NCI-H2107 treated with DMSO at 0.1 percent for 48 hours (cell line): ENCODE measurements around the gene PLEKHH3.
A peak's percentile ranks its signal among the peaks of the same experiment; 100 is the strongest.

Source experiments
- DNase-seq: peaks from one replicate; lab custom pipeline; 2025; ENCODE audit not compliant: unreplicated experiment; lab: John Stamatoyannopoulos, UW

The PLEKHH3 gene, protein sequence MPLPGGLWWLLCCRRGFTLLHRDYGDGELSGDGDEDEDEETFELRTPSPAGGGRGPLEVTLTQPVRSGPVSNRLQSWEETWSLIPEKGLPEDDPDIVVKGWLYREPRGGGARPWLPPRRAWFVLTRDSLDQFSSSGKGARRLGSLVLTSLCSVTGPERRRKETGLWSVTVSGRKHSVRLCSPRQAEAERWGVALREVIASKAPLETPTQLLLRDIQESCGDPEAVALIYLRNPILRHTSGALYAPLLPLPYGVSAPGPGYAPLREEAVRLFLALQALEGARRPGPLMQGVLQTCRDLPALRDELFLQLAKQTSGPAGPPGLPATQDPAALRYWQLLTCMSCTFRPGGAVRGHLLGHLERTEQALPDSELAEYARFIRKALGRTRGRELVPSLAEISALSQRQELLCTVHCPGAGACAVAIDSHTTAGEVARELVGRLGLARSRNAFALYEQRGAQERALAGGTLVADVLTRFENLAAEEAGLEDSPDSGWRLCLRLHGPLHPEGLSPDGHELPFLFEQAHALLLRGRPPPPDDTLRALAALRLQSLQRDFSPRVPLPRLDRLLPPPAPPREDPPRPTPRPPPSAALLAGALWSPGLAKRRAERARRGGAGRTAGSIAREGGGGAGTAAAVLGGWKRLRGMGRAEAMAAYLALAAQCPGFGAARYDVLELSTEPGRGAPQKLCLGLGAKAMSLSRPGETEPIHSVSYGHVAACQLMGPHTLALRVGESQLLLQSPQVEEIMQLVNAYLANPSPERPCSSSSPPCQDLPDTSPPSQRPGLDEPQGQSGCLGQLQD

DNA sequence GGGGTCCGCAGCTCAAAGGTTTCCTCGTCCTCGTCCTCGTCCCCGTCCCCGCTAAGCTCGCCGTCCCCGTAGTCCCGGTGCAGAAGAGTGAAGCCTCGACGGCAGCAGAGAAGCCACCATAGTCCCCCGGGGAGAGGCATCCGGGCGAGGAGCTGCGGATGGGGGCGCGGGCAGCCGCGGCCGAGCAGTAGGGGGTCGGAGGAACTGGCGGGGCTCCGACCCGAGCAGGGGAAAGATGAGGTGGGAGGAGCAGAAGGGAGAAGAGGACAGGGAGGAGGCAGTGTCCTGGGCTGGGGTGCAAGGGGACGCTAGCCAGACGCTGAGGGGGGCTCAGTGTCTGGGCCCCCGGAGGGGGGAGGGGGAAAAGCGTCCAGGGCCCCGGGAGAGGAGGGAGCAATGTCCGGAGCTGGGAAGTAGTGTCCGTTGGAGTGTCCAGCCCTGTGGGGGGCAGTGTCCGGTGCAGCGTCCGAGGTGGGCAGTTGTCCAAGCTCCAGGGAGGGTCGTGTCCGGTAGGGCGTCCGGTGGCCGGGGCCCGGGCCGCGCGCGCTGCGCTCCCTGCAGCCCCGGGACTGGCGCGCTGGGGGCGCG lies at the start of gene PLEKHH3:
TSS of gene PLEKHH3 (minus strand) at position 571 of the 588 bp plus-strand sequence. CDS start at position 140, 431 bp downstream.
- DNase-seq, result no peak

DNA sequence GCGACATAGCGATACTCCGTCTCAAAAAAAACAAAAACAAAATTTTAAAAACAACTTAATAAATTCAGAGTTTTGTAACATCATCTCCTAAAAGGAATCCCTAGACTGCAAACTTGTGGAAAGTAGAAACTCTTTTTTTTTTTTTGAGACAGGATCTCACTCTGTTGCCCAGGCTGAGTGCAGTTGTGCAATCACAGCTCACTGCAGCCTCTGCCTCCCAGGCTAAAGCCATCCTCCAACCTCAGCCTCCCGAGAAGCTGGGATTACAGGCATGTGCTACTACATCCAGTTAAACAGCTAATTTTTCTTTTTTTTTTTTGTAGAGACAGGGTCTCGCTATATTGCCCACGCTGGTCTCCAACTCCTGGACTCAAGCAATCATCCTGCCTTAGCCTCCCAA lies 48.3 kb upstream of the PLEKHH3 start:
- no peak for DNase-seq

DNA sequence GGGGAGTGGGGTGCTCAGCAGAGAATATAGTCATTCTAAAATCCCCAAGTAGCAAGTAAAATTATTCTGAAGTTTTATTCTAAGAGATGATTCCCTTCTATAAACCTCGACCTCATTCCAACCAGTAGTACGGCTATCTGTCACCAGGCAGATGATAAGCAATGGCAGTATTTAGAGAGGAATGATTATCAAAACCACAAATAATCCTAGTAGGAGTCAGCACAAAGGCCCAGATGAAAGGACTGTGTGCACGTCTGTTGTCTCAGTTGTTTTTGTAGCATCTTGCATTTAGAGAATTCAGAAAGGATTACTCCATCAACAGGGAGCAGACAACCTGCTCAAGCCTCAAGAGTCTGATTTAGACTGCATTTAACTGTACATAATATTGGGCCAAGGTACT lies 46.8 kb upstream of the PLEKHH3 start:
- no peak for DNase-seq

DNA sequence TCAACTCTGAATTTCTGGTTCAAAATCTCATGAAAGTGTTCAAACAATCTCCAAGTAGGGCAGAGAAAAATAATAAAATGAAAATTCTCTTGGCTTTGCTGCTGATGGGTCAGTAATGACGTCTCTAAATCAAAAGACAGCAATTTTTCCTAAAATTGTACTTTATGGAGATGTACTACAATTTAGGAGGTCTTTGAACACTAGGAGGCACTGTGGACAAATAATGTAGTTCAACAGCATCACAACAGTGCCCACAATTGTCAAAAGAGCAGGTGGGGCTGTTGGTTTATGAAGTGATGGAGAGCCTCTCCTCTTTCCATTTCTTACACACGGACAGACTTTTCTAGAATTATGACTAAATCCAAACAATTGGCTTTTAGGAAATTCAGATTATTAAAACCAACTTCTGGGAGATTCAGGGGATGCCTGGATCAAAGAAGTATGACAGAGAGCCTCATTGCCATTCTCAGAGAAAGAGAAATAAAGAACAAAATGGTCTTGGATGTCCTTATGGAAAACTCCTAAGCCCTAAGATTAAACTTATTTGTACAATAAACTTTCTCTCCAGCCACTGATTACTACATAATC lies 44.3 kb upstream of the PLEKHH3 start:
- DNase-seq, result peak; percentile 64

DNA sequence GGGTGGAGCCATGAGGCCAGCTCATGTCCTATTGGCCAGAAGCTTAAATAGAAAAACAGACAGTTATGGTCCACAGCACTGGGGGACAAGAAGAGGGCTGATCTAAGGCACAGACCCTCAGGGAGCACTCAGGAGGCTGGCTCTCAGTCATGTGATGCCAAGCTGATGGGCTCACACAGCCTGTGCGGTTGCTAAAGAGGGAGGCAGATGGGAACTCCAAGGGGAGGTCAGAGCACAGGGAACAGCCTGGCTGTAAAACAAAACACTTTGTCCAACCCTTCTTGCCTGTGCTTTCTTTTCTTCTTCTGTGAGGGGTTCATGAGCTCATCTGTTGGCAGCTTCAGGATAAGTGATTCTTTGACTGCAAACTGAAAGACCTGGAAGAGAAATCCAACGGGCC lies 32.8 kb upstream of the PLEKHH3 start:
- no peak for DNase-seq

DNA sequence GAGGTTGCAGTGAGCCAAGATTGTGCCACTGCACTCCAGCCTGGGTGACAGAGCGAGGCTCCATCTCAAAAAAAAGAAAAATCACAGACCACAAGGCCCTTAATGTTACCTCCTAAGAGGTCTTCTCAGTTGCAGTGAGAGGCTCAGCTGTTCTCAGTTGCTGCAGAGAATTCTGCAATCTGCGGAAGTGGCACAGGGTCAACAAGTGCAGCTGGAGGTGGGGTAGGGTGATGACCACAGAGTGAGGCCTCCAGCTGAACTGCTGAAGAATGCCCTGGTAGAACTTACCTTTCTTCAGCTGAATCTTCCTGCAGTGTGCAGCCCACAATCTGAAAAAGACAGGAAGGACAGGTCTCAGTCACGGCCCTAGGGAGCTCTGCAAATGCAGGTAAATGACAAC lies 31.8 kb upstream of the PLEKHH3 start:
- DNase-seq, result no peak

DNA sequence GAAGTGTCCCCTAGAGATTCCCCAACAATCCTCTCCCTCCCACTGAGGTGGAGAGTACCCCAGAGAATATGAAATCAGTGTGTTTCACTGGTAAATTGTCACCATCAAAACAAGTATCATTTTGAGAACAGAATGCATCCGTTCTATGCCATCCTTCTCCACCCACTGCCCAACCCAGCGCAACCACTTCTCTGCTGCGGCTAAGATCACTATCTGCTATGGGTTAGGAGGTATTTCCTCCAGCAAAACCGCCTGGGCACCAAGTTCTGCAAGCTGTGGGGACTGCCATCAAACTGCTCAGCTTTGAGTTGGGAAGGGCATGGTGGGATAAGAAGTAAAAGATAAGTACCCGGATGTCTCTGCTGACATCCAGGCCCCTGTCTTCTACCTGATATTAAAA lies 29.9 kb upstream of the PLEKHH3 start:
- no peak for DNase-seq

DNA sequence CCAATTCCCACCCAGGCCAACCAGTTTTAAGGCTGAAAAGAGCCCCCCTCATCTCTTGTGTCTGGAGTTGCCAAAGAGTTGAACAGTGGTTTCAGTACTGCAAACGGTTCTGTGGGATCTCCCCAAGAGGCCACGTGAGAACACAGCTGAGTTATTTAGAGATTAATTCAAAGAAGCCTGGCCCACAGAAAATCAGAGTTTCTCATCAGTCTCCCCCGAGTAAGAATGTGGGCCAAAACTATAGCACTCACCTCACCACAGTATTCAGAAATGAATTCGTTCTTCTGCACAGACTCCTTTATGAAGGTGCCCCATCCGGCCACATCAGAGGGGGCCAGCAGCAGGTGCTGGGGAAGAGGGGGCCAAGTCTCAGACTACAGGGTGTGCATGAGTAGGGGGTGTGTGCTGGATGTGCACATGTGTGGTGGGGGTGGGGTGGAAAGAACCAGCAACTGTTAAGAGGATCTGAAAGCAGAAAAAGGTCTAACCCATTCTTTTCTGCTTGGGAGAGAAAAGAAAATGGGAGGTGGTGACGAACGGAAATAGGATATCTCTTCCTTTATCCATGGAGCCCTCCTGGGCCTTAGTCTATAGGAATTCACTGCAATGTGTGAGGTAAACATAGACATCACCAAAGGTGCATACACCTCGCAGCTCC lies 28.2 kb upstream of the PLEKHH3 start:
- no peak for DNase-seq

DNA sequence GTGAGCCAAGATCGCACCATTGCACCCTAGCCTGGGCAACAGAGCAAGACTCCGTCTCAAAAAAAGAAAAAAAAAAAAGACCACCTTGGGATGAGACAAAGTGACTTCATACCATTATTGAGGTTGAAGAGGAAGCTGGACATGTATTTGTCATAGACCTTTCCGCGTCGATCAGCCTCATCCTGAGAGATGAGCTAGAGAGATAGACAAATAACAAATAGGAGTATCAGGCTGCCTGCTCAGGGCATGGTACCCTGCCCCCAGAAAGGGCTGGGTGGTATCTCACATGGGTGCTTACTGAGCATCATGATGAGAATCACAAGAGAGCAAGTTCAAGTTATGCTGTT lies 27.7 kb upstream of the PLEKHH3 start:
- no peak for DNase-seq

DNA sequence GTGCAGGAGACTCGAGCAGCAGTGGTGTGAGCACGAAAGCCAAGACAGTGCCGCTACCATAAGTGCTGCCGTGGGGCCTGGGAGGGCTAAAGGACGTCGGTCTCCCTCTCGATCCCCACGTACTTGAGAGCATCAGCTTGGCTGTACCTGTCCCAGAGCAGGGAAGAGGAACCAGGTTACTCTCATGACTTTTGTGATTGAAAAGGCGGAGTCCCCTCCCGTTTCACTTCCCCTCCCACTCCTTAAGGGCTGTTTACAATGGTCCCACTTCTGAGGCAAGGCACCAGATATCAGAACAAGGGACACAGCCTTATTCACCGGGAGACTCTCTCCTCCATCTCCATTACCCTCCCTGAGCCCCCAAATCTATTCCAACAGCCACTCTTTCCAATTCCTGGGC lies 25.7 kb upstream of the PLEKHH3 start:
- DNase-seq, result no peak

DNA sequence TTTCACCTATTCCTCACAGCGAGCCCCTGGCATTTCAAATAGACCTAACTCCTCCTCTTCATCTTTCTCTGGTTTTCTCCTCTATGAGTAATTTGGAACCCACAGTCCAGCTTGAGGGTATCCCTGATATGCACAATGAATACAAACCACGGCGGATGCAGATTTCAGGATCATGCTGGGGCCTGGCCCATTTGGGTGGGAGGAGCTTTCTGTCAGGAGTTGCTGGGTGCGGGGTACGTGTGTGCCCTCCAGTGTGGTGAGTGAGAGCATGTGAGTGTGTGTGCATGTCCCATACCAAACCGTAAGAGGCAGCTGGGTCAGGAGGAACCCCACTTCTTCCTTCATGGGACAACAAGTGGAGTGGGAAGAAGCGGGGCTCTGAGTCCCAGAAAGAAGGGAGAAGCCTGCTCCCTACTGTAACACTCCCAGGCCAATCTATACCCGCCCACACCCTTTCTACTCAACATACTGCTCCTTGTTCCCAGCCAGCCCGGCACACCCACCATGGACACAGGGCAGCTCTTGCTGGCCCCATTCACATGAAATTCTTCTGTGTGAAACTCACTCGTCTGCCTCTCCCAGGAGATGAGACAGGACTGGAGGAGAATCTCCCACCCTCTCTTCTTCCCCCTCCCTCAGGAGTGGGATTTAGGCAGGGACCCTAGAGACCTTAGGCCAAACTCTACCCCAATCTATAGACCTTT lies 23.9 kb upstream of the PLEKHH3 start:
- DNase-seq, result no peak

DNA sequence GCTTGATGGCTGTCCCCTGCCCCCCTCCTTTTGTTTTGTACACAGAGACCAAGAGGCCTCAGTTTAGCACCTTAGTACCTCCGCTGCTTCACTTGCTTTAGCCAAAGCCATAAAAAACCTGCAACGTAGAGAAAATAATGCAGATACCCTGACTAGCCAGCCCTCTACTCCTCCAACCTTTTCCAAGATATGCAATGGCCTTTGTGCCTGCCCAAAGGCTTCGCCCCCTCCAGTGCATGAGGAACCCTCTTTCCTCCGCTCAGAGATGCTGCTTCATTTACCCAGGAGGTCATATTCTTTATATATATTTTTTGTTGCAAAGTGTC lies 22.6 kb upstream of the PLEKHH3 start:
- DNase-seq, result no peak

DNA sequence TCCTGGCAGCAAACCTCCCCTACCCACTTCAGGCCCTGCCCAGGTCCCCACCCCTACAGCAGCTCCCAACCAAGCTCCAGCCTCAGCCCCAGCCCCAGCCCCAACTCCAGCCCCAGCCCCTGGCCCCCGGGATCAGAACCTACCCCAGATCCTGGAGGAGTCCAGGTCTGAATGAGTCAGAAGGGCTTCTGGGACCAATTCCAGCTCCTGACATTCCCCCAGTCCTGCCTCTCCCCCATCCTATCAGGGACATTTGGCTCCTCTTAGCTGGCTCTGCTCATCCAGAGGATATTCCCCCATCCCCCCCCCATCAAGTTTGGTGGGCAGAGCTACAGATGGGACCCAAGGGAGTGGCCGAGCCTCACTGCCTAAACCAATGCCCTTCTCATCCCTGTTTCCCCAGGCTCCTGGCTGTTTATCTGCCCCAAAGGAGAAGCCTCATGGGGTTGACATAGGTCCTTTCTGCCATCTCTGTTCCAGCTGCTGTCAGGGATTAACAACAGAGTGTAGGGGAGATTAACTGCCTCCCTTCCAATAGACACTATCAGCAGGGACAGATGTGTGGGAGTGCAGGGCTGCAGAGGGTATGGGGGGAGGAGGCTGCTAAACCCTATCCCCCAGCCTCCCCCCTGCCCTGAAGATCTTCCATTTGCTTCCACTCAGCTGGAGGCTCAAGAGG lies 22.1 kb upstream of the PLEKHH3 start:
- no peak for DNase-seq

DNA sequence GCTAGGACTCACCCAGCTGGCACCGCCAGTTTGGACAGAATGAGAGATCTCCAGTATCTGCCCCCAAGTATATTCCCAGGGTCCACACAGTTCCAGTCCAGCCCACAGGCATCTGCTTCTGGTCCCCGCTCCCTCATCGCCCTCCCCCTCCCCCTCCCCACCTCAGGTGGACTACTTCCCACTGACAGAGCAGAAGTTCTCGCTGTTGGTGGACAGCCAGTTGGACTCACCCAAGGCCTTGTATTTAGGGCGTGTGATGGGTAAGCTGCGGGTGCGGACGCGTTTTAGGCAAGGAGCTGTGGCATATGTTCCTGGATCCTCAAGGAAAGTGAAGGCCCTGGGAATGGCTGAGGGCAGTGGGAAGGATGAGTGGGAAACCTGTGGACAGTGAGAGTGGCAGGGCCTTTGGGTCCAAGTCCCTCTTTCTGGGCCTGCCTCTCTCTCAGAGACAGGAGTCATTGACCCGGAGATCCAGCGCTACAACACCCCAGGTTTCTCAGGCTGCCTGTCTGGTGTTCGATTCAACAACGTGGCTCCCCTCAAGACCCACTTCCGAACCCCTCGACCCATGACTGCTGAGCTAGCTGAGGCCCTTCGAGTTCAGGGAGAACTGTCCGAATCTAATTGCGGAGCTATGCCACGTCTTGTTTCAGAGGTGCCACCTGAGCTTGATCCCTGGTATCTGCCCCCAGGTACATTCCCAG lies 20.5 kb upstream of the PLEKHH3 start:
- DNase-seq, result no peak

DNA sequence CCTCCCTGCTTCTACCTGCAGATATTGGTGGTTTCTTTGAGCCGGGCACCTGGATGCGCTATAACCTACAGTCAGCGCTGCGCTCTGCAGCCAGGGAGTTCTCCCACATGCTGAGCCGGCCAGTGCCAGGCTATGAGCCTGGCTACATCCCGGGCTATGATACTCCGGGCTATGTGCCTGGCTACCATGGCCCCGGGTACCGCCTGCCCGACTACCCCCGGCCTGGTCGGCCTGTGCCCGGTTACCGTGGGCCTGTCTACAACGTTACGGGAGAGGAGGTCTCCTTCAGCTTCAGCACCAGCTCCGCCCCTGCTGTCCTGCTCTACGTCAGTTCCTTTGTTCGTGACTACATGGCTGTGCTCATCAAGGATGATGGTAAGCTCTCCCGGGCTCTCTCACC lies 18.7 kb upstream of the PLEKHH3 start:
- no peak for DNase-seq

DNA sequence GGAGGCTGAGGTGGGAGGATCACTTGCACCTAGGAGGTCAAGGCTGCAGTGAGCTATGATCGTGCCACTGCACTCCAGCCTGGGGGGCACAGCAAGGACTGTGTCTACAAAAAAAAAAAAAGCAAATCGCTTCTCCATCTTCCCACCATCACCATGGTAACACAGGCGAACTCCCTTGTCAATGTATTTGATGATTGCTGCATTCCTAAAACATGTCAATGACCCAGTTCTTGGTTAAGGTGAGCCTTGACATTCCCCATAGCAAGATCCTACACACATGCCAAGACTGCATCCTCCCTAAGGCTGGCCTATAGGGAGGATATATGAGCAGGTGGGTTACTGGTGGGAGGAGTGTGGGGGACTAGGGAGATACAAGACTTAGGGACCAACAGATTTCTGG lies 17.7 kb upstream of the PLEKHH3 start:
- no peak for DNase-seq

DNA sequence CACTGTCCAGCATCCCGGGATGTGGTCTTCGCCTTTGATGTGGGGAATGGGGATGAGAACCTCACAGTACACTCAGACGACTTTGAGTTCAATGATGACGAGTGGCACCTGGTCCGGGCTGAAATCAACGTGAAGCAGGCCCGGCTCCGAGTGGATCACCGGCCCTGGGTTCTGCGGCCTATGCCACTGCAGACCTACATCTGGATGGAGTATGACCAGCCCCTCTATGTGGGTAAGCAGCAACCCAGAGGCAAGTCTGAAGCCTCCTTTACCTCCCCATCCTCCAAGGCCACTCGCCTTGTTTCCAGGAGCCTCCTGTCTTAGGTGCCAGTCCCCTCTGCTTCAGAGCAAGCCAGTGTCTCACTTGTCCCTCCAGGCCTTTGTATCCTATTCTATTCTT lies 15.7 kb upstream of the PLEKHH3 start:
- no peak for DNase-seq

DNA sequence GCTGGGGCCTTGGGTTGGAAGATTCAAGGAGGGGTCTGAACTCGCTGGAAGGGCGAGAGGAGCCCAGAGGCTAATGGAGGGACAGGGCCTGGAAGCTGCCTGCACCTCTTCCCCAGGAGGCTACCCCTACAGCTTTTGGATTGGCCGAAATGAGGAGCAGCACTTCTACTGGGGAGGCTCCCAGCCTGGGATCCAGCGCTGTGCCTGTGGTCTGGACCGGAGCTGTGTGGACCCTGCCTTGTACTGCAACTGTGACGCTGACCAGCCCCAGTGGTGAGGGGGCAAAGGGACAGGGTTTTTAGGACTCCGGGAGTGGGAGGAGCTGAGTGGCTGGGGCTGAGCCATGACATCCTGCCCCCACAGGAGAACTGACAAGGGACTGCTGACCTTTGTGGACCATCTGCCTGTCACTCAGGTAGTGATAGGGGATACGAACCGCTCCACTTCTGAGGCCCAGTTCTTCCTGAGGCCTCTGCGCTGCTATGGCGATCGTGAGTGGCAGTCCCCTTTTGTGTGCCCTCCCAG lies 14.3 kb upstream of the PLEKHH3 start:
- no peak for DNase-seq

DNA sequence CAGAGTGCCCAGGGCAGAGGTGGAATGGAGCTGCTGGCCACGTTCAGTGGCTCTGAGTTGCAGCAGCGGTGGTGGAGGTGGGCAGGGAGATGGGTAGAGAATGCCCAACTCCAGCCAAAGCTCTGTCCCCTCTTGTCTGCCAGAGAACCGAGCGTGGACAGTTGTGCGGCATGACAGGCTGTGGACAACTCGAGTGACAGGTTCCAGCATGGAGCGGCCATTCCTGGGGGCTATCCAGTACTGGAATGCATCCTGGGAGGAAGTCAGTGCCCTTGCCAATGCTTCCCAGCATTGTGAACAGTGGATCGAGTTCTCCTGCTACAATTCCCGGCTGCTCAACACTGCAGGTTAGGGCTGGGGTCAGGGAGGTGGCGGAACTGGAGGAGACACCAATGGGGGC lies 13.8 kb upstream of the PLEKHH3 start:
- DNase-seq, result no peak
